ENCODE data around the gene MPP4. TPM values are rescaled to one million over a fixed set of nuclear protein-coding genes. Genes with fewer than 3 reads are reported as not detected.

The MPP4 gene
- total and polyA plus RNA-seq, 12 donors: 0.16 to 0.25 (median 0.25) TPM; not detected in 9

GRCh38 chr2:201660293-201660895, 38.0 kb downstream of the MPP4 start:
- H3K27me3 ChIP-seq: no peaks in the 10 kb centered on the region
- no peak for TF ChIP-seq CTCF (IDR thresholded peaks at IDR 0.05)
- WGBS, 2 donors: 72% methylated on average over 5 of the region's 5 CpGs
- intact Hi-C loops (cut with DNase I): no loop called here
- DNase-seq: no peak
- no peak overlapping the region for H3K27ac ChIP-seq
- no peak overlapping the region for H3K4me3 ChIP-seq
- H3K4me1 ChIP-seq: peaks cover 0 to 7% (median 0%) of the 10 kb centered on the region in 9 donors
- H3K9me3 ChIP-seq: no peaks in the 10 kb centered on the region
- no peaks in the 10 kb centered on the region for H3K36me3 ChIP-seq
- ATAC-seq: no peak

GRCh38 chr2:201656740-201657139, 41.7 kb downstream of the MPP4 start:
- H3K36me3 ChIP-seq: no peaks in the 10 kb centered on the region
- DNase-seq (no peak), ATAC-seq (no peak)
- H3K4me3 ChIP-seq: no peak overlapping the region
- peaks cover 0 to 19% (median 0%) of the 10 kb centered on the region in 9 donors for H3K4me1 ChIP-seq
- no peak for TF ChIP-seq CTCF (IDR thresholded peaks at IDR 0.05)
- no peak overlapping the region for H3K27ac ChIP-seq
- 78 to 83% methylated on average over 5 of the region's 5 CpGs for WGBS, 2 donors
- no peaks in the 10 kb centered on the region for H3K9me3 ChIP-seq
- H3K27me3 ChIP-seq: no peaks in the 10 kb centered on the region
- intact Hi-C loops (cut with DNase I): no loop called here

GRCh38 chr2:201656102-201656501, 42.3 kb downstream of the MPP4 start:
- intact Hi-C loops (cut with DNase I): no loop called here

GRCh38 chr2:201654616-201655384, 43.6 kb downstream of the MPP4 start:
- no peak for DNase-seq
- no peaks in the 10 kb centered on the region for H3K27me3 ChIP-seq
- 74 to 83% methylated on average over 5 of the region's 5 CpGs for WGBS, 2 donors
- intact Hi-C loops (cut with DNase I): no loop called here
- H3K27ac ChIP-seq: peak overlapping the region in 1 of 10 donors; percentile 2
- H3K4me1 ChIP-seq: peaks cover 0 to 14% (median 0%) of the 10 kb centered on the region in 9 donors
- ATAC-seq: no peak
- H3K36me3 ChIP-seq: no peaks in the 10 kb centered on the region
- no peak overlapping the region for H3K4me3 ChIP-seq
- no peak for TF ChIP-seq CTCF (IDR thresholded peaks at IDR 0.05)
- H3K9me3 ChIP-seq: no peaks in the 10 kb centered on the region

More at GRCh38 chr2:201656102-201656501, 42.3 kb downstream of the MPP4 start:
- Histone ChIP-seq H3K36me3 (no peaks in the 10 kb centered on the region), H3K27ac (no peak overlapping the region), H3K27me3 (no peaks in the 10 kb centered on the region), H3K4me1 (peaks cover 0 to 19% (median 0%) of the 10 kb centered on the region in 9 donors), H3K9me3 (no peaks in the 10 kb centered on the region), H3K4me3 (no peak overlapping the region)
- ATAC-seq (no peak), DNase-seq (no peak)
- 92 to 94% methylated on average over 11 of the region's 11 CpGs for WGBS, 2 donors
- TF ChIP-seq CTCF (IDR thresholded peaks at IDR 0.05): no peak
